GM11168 (cell line): ENCODE data around the gene EEF1AKMT4.

Experiments used
- in situ Hi-C: fragments of 300-500 bp; cut with MboI; formaldehyde crosslinking; loops from one replicate; pipeline ENCODE4 v1.12.0; 2022; ENCODE audit warnings: low sequenced_read_pairs; ENCODE audit not compliant: unreplicated experiment

The EEF1AKMT4 gene

GRCh38 chr3:184234671-184235380, 14.6 kb upstream of the EEF1AKMT4 start:
- in situ Hi-C loops = no loop called here

DNA sequence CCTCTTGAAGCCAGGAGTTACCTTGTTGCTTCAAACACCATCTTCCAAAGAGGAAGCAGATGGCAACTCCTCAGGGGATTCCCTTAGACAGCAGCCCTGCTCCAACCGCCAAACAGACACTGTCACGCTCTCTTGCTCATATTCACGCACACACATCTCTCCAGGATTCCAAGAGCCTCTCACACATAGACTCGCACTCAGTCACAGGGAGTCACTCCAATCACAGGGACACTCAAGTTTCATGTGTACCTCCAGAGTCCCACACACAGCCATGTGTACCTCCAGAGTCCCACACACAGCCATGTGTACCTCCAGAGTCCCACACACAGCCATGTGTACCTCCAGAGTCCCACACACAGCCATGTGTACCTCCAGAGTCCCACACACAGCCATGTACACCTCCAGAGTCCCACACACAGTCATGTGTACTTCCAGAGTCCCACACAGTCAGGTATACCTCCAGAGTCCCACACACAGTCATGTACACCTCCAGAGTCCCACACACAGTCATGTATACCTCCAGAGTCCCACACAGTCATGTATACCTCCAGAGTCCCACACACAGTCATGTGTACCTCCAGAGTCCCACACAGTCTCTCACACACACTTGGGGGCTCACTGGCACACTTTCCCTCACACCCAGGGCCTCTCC, 14.0 kb upstream of the EEF1AKMT4 start:
- in situ Hi-C loops = no loop called here

DNA sequence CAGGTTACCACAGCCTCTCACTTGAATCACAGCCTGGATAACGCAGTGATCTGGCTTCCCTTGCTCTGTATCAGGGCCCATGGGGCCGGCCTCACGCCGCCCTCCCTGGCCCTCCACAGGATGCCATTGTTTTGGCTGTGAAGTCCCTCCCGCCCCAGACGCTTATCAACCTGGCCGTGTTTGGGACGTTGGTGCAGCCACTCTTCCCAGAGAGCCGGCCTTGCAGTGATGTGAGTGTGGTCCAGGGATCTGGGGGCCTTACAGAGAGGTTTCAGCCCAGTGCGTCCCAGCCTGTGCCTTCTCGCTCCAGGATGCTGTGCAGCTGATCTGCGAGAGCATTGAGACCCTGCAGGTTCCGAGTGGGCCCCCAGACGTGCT, 13.4 kb upstream of the EEF1AKMT4 start:
- in situ Hi-C loops = no loop called here

GRCh38 chr3:184236636-184237035, 12.8 kb upstream of the EEF1AKMT4 start:
- in situ Hi-C loops = no loop called here

- in situ Hi-C loops = no loop called here
These were observed 12.3 kb upstream of the EEF1AKMT4 start for GRCh38 chr3:184237211-184237610.

DNA sequence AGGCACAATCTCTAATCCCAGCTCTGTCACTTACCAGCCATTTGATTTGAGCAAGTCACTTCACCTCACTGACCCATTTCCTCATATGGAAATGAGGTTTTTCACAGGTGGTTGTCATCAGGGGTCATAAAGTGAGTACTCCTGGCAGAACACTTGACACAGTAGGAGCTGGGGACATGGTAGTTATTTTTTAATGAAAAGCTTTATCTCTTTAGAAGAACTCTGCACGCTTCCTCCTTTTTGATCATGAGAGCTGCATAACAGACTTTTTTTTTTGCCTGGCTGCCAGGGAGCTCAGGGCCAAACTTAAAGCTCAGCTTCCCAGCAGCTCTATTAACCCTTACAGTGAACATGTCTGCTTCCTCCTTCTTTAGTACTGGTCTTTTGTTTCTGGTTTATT, 11.7 kb upstream of the EEF1AKMT4 start:
- in situ Hi-C loops = no loop called here

DNA sequence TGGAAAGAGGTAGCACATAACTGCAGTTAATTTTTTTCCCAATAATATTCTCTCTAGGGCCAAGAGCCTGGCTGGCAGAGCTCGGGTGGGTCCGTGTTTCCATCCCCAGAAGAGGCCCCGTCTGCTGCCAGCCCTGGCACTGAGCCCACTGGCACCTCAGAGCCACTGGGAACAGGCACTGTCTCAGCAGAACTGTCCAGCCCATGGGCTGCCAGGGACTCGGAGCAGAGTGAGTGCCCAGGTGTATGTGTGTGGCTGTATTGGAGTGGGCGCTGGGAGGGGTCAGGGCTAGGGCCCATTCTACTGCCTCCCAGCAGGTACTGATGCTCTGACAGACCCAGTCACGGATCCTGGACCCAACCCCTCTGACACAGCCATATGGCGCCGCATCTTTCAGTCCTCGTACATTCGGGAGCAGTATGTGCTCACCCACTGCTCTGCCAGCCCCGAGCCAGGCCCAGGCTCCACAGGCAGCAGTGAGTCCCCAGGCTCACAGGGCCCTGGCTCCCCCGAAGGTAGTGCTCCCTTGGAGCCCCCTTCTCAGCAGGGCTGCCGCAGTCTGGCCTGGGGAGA, 11.1 kb upstream of the EEF1AKMT4 start:
- in situ Hi-C loops = no loop called here

DNA sequence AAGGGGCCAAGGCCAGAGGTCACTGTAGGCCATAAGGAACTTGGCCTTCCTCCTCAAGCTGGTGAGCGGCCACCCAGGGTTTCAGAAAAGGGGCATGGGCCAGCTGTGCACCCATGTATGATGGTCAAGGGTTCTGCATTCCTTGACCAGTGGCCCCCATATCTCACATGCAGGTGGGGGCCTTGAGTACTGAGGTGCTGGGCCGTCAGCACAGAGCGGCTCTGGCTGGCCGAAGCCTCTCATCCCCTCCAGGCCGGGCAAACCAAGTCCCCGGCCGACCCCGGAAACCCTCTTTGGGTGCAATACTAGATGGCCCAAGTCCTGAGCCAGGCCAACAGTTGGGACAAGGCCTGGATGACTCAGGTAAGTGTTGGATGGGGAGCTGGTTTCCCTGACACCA, 10.3 kb upstream of the EEF1AKMT4 start:
- in situ Hi-C loops = no loop called here

DNA sequence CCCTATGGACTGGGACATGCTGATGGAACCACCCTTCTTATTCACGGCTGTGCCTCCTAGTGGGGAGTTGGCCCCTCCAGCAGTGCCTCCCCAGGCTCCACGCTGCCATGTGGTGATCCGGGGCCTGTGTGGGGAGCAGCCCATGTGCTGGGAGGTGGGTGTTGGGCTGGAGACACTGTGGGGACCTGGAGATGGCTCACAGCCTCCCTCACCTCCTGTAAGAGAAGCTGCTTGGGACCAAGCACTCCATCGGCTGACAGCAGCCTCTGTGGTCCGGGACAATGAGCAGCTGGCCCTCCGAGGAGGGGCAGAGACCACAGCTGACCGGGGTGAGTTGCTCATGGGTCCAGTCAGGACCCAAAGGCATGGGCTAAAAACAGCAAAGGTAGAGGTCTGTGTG, 9.8 kb upstream of the EEF1AKMT4 start:
- in situ Hi-C loops = no loop called here

- in situ Hi-C loops = no loop called here
These were observed 8.9 kb upstream of the EEF1AKMT4 start for GRCh38 chr3:184240384-184241140.

GRCh38 chr3:184241141-184241446, 8.4 kb upstream of the EEF1AKMT4 start:
- in situ Hi-C loops = no loop called here

DNA sequence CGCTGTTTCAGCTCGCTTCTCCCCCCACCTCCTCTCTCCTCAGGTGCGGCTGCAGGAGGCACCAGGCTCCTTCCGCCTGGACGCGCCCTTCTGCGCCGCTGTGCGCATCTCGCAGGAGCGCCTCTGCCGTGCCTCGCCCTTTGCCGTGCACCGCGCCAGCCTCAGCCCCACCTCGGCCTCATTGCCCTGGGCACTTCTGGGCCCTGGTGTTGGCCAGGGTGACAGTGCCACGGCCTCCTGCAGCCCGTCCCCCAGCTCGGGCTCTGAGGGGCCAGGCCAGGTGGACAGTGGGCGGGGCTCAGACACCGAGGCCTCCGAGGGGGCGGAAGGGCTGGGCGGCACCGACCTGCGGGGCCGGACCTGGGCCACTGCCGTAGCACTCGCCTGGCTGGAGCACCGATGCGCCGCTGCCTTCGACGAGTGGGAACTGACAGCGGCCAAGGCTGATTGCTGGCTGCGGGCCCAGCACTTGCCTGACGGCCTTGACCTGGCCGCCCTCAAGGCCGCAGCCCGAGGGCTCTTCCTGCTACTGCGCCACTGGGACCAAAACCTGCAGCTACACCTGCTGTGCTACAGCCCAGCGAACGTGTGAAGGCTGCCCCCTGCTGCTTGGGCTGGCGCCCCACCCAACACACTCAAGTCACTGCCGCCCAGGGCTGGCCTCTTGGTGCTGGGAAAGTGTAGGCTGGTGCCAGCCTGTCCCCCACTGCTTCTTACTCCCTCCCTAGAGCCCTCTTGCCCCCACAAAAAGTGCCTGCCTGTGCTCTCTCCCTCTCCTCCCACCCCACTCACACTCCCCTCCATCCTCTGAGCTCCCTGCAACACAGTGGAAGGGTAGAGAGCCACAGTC, 7.8 kb upstream of the EEF1AKMT4 start:
- in situ Hi-C loops = no loop called here

- in situ Hi-C loops = no loop called here
These were observed 7.2 kb upstream of the EEF1AKMT4 start for GRCh38 chr3:184242297-184242685.

GRCh38 chr3:184248454-184249411, 739 bp upstream of the EEF1AKMT4 start, which contains the start of gene ALG3:
Gene ALG3, minus strand, starts transcription at chr3:184248962. Its CDS starts 22 bp downstream, at chr3:184248940.
- in situ Hi-C loops = no loop called here

GRCh38 chr3:184250167-184250828, 826 bp downstream of the EEF1AKMT4 start:
- in situ Hi-C loops = loop anchor here (25.0 kb wide), 1 partner anchor 363 kb away; the partner anchor contains the start of gene PARL

DNA sequence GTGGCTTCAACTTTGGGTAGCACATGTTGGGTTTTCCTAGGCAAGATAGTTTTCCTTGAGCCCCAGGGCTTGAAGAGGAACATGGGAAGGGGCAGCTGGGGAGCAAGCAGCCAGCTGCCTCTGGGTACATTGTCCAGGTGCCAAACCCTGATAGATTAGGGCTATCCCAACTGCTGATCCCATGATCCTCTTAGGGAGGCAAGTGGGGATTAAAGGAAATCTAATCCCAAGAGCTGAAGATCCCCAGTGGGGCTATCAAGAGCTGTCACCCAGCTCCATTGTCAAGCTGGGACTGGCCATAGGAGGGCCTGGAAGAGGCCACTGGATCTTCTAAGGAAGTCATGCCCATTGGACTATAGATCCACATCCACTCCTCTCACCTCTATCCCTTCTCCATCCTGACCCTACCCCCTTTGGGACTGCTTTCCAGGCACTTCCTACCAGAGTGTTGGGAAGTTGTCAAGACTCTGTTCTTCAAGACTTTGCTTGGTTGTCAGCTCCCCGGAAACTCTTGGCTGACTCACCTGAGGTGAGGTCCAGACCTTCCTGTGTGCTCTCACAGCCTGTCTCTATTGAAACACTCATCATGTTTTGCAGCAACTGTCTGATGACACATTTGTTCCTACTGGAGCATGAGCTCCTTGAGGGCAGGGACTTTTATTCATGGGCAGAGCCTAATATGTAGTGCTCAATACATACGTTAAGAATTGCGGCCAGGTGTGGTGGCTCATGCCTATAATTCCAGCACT, 6.0 kb downstream of the EEF1AKMT4 start:
- in situ Hi-C loops = loop anchor here (25.0 kb wide), 1 partner anchor 368 kb away; the partner anchor contains the start of gene PARL

DNA sequence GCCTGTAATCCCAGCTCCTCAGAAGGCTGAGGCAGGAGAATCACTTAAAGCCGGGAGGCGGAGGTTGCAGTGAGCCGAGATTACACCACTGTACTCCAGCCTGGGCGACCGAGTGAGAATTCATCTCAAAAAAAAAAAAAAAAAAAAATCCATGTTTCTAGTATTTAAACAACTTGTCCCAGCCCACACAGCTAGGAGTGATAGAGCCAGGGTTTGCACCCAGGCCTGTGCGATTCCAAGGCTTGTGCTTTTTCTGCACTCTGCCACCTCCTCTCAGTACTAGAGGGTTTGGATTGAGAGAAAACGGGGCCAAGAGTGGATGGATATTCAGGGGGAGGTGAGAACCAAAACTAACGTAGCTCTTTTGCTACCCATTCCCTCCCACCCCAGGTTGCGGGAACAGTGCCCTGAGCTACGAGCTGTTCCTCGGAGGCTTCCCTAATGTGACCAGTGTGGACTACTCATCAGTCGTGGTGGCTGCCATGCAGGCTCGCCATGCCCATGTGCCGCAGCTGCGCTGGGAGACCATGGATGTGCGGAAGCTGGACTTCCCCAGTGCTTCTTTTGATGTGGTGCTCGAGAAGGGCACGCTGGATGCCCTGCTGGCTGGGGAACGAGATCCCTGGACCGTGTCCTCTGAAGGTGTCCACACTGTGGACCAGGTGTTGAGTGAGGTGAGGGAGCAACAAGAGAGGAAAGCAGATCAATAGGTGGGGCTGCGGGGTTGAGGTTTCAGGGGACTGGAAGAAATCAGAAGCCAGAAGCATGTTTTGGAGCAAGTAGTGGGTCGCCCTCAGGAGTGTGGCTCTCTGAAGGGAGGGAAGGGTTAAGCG, 7.8 kb downstream of the EEF1AKMT4 start:
- in situ Hi-C loops = loop anchor here (25.0 kb wide), 1 partner anchor 370 kb away; the partner anchor contains the start of gene PARL
